ENCODE results near the gene PIGC. TPM values are rescaled to one million over a fixed set of nuclear protein-coding genes. Genes with fewer than 3 reads are reported as not detected.

The PIGC gene
- total and polyA plus RNA-seq, 2 donors (not counting 3 experiments of a cell fraction or from before 2014, with no cell fraction given) = 16.1 to 25.8 TPM

DNA sequence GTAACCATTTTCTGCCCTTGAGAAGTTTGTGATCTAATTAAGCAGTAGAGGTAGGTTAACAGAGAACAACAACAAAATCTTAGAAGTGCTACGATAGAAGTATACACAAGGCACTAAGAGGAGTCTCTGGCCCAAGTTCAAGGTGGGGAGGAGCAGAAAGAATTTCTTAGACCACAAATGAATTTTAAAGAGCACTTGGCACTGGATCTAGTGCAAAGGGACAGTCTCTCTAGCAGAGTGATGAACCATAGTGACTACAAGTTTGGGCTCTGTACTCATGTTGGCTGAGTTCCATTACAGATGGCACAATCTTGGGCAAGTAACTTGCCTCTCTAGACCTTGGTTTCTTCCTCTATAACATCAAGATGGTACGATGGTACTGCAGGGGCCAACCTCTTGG is 33.3 kb upstream of the PIGC start:
- DNase-seq (ENCODE audit: low read depth, low spot score) (no peak), FAIRE-seq (no peak)
- Histone ChIP-seq H4K20me1 (replicated peaks; ENCODE audit: control insufficient read depth, extremely low read depth, insufficient read depth, low read length) (no peaks in the 10 kb centered on the region), H3K9me3 (replicated peaks; ENCODE audit: control insufficient read depth, insufficient read depth, low read length) (no peaks in the 10 kb centered on the region), H2AFZ (ENCODE audit: low read depth, low read length) (no peak overlapping the region), H3K79me2 (ENCODE audit: control insufficient read depth, insufficient read depth, low read length) (no peaks in the 10 kb centered on the region), H3K27ac (ENCODE audit: insufficient read depth, low read depth, low read length) (no peak overlapping the region), H3K9ac (replicated peaks; ENCODE audit: extremely low read depth, insufficient read depth, low read length) (no peak overlapping the region), H3K4me2 (ENCODE audit: insufficient read depth, low read length) (no peak overlapping the region), H3K4me1 (ENCODE audit: control insufficient read depth, extremely low read depth, insufficient read depth, low read length) (no peaks in the 10 kb centered on the region), H3K27me3 (ENCODE audit: control insufficient read depth in 2 of 2, insufficient read depth in 2 of 2, low read length in 2 of 2) (peaks cover 14 to 17% of the 10 kb centered on the region in 2 experiments), H3K9me1 (replicated peaks; ENCODE audit: control insufficient read depth, extremely low read depth, insufficient read depth, low read length) (no peaks in the 10 kb centered on the region), H3K4me3 (replicated peaks in 1 of 3; ENCODE audit: insufficient read depth in 1 of 3, low read depth in 1 of 3, low read length in 3 of 3) (no peak overlapping the region), H3K36me3 (ENCODE audit: control insufficient read depth in 2 of 2, extremely low read depth in 1 of 2, insufficient read depth in 2 of 2, low read length in 2 of 2) (no peaks in the 10 kb centered on the region)
- intact Hi-C loops (cut with micrococcal nuclease) (no loop called here), dilution Hi-C loops (cut with MboI; ENCODE audit: extremely low pct_ligation_motif_present, low sequenced_read_pairs) (no loop called here)
- CTCF ChIA-PET = interaction anchor here (1.1 kb wide), 1 partner anchor 47 kb away, joined by 3 read pairs; no protein-coding TSS in a partner anchor
- TF ChIP-seq JUN (IDR thresholded peaks at IDR 0.05; ENCODE audit: borderline replicate concordance, insufficient read depth, insufficient read length, low read depth) (no peak), MYC (IDR thresholded peaks at IDR 0.05; ENCODE audit: low read depth, low read length) (no peak), MAX (IDR thresholded peaks at IDR 0.05; ENCODE audit: insufficient read depth, insufficient read length) (no peak), FOS (IDR thresholded peaks at IDR 0.05; ENCODE audit: borderline replicate concordance, insufficient read depth, low read length) (no peak), GATA2 (IDR thresholded peaks at IDR 0.05; ENCODE audit: insufficient read depth, insufficient read length, low read depth, low read length) (no peak), POLR2A (IDR thresholded peaks at IDR 0.05; ENCODE audit: low read depth, low read length) (no peak), POLR2AphosphoS5 (IDR thresholded peaks at IDR 0.05; ENCODE audit: insufficient read depth, low read depth, low read length) (no peak), EZH2 (IDR thresholded peaks at IDR 0.05; ENCODE audit: borderline replicate concordance, low read depth, low read length, severe bottlenecking) (no peak)
- TF ChIP-seq, protein P1, sequence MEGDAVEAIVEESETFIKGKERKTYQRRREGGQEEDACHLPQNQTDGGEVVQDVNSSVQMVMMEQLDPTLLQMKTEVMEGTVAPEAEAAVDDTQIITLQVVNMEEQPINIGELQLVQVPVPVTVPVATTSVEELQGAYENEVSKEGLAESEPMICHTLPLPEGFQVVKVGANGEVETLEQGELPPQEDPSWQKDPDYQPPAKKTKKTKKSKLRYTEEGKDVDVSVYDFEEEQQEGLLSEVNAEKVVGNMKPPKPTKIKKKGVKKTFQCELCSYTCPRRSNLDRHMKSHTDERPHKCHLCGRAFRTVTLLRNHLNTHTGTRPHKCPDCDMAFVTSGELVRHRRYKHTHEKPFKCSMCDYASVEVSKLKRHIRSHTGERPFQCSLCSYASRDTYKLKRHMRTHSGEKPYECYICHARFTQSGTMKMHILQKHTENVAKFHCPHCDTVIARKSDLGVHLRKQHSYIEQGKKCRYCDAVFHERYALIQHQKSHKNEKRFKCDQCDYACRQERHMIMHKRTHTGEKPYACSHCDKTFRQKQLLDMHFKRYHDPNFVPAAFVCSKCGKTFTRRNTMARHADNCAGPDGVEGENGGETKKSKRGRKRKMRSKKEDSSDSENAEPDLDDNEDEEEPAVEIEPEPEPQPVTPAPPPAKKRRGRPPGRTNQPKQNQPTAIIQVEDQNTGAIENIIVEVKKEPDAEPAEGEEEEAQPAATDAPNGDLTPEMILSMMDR (IDR thresholded peaks at IDR 0.05; ENCODE audit: extremely low read depth in 1 of 2, insufficient read depth in 1 of 2, low read depth in 1 of 2, low read length in 2 of 2) = no peak
- POLR2A ChIA-PET = no interaction called here
- no TSS peak for BruUV-seq (replicated peaks)
